ENCODE results near the gene DDX59. TPM values are rescaled to one million over a fixed set of nuclear protein-coding genes. Genes with fewer than 3 reads are reported as not detected.
A peak's percentile ranks its signal among the peaks of the same experiment; 100 is the strongest.

The DDX59 gene
- 10 to 100 TPM; 21.8 to 34.7 (median 24.3) TPM for total RNA-seq

- no peaks in the 10 kb centered on the region for H3K27me3 ChIP-seq
- 0% methylated on average over 9 to 16 of the region's 91 CpGs for WGBS, 2 donors (ENCODE audit: low coverage in 1 of 2)
- peak within 1 kb of the TSS; percentile 93 to 100 (median 100) for H3K27ac ChIP-seq
Observed at GRCh38 chr1:200669314-200670241, at the start of gene DDX59. TSS of gene DDX59 (minus strand) at chr1:200669907. CDS start at chr1:200666740, 3,167 bp downstream.

GRCh38 chr1:200714504-200715187 is 44.9 kb upstream of the DDX59 start:
- 81 to 95% methylated on average over 2 of the region's 2 CpGs for WGBS, 2 donors (ENCODE audit: low coverage in 1 of 2)

More at GRCh38 chr1:200669314-200670241, at the start of gene DDX59:
- peak; percentile 93 for ATAC-seq
- Histone ChIP-seq H3K9me3 (no peaks in the 10 kb centered on the region), H3K4me3 (peak within 1 kb of the TSS; percentile 76 to 92), H3K4me1 (peaks cover 5 to 47% (median 15%) of the 10 kb centered on the region in 3 donors), H3K36me3 (peaks cover 3 to 21% of the 10 kb centered on the region in 2 donors)
- no peak for TF ChIP-seq EP300 (IDR thresholded peaks at IDR 0.05)
- TF ChIP-seq POLR2AphosphoS5 (IDR thresholded peaks at IDR 0.05), result peak; percentile 98
- peak; percentile 91 to 94 for TF ChIP-seq POLR2A (IDR thresholded peaks at IDR 0.05)
- TF ChIP-seq CTCF (IDR thresholded peaks at IDR 0.05), result peak in 1 of 4 experiments; percentile 26

GRCh38 chr1:200710166-200710565 is 40.5 kb upstream of the DDX59 start:
- ATAC-seq, result no peak
- Histone ChIP-seq H3K27ac (no peak overlapping the region), H3K4me3 (no peak overlapping the region), H3K36me3 (no peaks in the 10 kb centered on the region), H3K9me3 (no peaks in the 10 kb centered on the region), H3K4me1 (no peaks in the 10 kb centered on the region), H3K27me3 (no peaks in the 10 kb centered on the region)
- TF ChIP-seq EP300 (IDR thresholded peaks at IDR 0.05) (no peak), POLR2A (IDR thresholded peaks at IDR 0.05) (no peak), POLR2AphosphoS5 (IDR thresholded peaks at IDR 0.05) (no peak), CTCF (IDR thresholded peaks at IDR 0.05) (no peak)
- 74% methylated on average over 2 of the region's 2 CpGs; no CpG with 5 or more reads in 1 of the 2 donors for WGBS, 2 donors (ENCODE audit: low coverage in 1 of 2)

More at GRCh38 chr1:200714504-200715187, 44.9 kb upstream of the DDX59 start:
- H3K27me3 ChIP-seq, result no peaks in the 10 kb centered on the region
- H3K9me3 ChIP-seq, result no peaks in the 10 kb centered on the region
- TF ChIP-seq POLR2A (IDR thresholded peaks at IDR 0.05) (no peak), EP300 (IDR thresholded peaks at IDR 0.05) (no peak)
- H3K4me1 ChIP-seq, result no peaks in the 10 kb centered on the region
- H3K27ac ChIP-seq, result no peak overlapping the region
- H3K4me3 ChIP-seq, result no peak overlapping the region
- no peak for ATAC-seq
- no peaks in the 10 kb centered on the region for H3K36me3 ChIP-seq

- H3K36me3 ChIP-seq, result no peaks in the 10 kb centered on the region
- no peak overlapping the region for H3K4me3 ChIP-seq
- WGBS, 2 donors (ENCODE audit: low coverage in 1 of 2), result 89 to 94% methylated on average over 1 of the region's 1 CpG
- H3K27me3 ChIP-seq, result no peaks in the 10 kb centered on the region
- H3K4me1 ChIP-seq, result no peaks in the 10 kb centered on the region
- ATAC-seq, result no peak
- no peak for TF ChIP-seq POLR2A (IDR thresholded peaks at IDR 0.05)
- no peak for TF ChIP-seq CTCF (IDR thresholded peaks at IDR 0.05)
- no peak for TF ChIP-seq POLR2AphosphoS5 (IDR thresholded peaks at IDR 0.05)
- no peak for TF ChIP-seq EP300 (IDR thresholded peaks at IDR 0.05)
- H3K27ac ChIP-seq, result no peak overlapping the region
- no peaks in the 10 kb centered on the region for H3K9me3 ChIP-seq
Observed at GRCh38 chr1:200708769-200709168, 39.1 kb upstream of the DDX59 start.

- Histone ChIP-seq H3K27ac (no peak overlapping the region), H3K9me3 (no peaks in the 10 kb centered on the region), H3K36me3 (no peaks in the 10 kb centered on the region), H3K27me3 (no peaks in the 10 kb centered on the region), H3K4me3 (no peak overlapping the region), H3K4me1 (no peaks in the 10 kb centered on the region)
- TF ChIP-seq CTCF (IDR thresholded peaks at IDR 0.05), result no peak
- no peak for TF ChIP-seq POLR2AphosphoS5 (IDR thresholded peaks at IDR 0.05)
- TF ChIP-seq POLR2A (IDR thresholded peaks at IDR 0.05), result no peak
- no peak for TF ChIP-seq EP300 (IDR thresholded peaks at IDR 0.05)
- no peak for ATAC-seq
Observed at GRCh38 chr1:200708161-200708560, 38.5 kb upstream of the DDX59 start.

All from gastroesophageal sphincter (tissue), 4 donors.